Stimulated activated CD8-positive, alpha-beta memory T cell treated with anti-CD3 and anti-CD28 coated beads, Interleukin-15, amount 100 ng/mL, for 1 hour (primary cell): ENCODE results near the gene CHMP1A.

Source experiments
- DNase-seq: peaks from one replicate; pipeline ENCODE4 v3.0.0-alpha.2; 2020; ENCODE audit warnings: low read depth

The CHMP1A gene

DNA sequence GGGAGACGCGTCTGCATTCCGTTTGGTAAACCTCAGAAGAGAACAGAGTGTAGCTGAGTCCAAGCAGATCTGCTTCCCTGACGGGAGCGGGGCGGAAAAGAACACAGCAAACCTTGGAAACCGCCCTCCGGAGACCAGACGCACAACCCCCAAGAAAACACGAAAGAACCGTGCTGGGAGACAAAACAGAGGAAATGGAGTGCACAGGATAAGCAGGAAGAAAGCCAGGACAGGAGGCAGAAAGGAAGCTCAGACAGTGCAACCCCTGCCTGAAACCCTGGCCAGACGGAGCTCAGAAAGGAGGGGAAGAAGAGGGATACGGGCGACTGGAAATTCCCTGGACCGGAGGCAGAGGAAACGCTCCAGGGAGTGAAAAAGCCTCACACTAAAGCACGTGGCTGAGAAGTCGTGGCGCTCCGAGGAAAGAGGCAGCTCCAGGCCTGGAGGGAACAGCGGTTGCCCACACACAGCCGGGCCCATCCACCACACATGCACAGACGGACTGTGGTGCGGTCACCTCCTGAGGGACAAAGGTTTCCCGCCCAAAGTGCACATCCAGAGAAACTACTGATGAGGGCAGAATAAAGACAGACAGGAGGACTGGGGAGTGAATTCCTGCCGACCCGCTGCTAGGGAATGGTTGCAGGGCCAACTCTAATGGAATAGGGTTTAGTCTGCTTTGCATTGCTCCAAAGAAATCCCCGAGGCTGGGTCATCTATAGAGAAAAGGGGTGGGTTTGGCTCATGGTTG lies 33.8 kb downstream of the CHMP1A start:
- DNase-seq: no peak

DNA sequence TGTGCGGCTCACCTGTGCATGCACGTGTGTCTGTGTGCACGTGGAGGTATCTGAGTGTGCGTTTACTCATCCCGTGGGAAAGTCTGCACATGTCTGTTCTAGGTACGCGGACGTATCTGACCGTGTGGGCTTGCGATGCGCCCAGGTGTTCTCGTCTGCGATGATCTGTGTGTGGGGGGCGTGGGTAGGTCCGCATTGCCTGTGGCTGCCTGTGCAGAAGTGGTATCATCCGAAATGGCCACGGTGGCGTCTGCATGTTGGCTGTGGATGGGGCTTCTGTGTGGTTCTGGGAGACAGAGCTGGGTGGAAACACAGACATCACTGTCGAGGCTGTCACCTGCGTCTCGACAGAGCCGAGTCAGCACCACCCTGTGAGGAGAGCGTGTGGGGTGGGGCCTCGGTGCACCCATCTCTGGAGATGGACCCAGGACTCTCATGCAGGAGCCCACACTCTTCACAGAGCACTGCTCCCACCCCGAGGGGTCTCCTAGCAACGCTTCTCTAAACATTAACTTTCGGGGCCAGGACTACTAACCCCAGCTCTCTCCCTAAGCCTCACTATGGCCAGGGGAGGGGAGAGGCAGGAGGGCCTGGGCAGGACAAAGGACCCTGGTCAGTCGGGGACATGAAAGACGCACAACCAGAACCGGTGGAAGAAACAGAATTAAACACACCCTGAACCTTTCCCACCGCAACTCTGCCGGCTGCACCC lies 35.7 kb downstream of the CHMP1A start:
- no peak for DNase-seq

DNA sequence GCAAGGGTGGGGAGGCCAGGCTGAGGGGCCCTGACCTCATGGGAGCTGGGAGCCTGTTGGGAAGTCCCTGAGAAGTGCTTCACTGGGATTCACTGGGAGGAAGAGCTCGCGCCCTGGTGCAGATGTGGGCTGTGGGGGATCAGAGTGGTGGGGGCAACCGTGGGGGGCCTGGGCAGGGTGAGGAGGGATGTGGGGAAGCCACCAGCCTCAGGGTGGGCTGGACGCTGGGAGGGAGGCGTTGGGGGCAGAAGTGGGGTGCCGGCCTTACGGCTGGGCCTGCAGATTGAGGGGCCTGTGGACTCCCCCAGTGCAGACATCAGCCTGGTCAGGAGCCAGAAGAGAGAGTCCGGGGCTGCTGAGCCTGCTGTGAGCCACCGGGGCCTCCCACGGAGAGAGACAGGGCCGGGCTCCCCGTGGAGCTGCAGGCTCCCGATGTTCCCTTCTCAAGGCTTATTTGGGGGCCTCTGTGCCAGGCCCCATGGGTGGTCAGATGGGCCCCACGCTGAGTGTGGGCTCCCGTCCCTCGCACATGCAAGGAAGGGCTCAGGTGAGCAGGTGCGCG lies 36.3 kb downstream of the CHMP1A start:
- no peak for DNase-seq

DNA sequence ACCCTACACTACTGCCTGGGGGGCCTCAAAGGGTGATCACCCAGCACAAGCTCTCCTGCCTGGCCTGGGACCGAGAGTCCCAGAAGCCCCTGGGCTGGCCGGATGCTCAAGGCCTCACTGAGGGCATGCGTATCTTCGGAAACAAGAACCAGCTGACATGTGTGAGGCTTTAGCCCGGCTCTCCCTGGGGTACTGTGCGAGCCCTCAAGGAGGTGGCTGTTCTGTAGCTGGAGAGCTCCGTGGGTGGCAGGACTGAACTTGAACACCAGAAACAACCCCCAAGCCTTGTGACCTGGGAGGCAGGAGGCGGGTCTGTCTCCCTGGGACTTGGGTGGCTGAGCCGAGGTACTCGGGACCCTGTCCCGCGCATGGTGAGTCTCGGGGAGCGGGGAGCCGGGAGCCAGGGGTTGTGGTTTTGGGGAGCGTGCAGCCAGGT lies 37.1 kb downstream of the CHMP1A start:
- DNase-seq: no peak

DNA sequence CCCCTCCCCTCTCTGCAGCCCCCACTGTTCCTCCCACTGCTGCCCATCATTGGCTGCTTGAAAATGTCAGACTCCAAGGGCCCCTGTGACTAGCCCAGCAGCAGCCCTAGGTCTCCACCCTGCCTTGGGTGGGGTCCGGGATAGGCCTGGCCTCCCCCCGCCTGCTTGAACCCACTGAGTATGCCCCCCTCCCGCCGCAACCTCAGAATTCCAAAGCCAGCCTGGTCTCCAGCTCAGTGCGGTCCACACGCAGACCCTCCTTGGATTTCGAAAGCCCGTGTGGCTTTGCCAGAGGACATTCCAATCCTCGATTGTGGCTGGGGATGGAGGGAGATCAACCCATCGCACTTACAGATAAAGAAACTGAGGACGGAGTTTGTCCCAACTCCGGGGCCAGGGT lies 37.7 kb downstream of the CHMP1A start:
- DNase-seq: no peak

DNA sequence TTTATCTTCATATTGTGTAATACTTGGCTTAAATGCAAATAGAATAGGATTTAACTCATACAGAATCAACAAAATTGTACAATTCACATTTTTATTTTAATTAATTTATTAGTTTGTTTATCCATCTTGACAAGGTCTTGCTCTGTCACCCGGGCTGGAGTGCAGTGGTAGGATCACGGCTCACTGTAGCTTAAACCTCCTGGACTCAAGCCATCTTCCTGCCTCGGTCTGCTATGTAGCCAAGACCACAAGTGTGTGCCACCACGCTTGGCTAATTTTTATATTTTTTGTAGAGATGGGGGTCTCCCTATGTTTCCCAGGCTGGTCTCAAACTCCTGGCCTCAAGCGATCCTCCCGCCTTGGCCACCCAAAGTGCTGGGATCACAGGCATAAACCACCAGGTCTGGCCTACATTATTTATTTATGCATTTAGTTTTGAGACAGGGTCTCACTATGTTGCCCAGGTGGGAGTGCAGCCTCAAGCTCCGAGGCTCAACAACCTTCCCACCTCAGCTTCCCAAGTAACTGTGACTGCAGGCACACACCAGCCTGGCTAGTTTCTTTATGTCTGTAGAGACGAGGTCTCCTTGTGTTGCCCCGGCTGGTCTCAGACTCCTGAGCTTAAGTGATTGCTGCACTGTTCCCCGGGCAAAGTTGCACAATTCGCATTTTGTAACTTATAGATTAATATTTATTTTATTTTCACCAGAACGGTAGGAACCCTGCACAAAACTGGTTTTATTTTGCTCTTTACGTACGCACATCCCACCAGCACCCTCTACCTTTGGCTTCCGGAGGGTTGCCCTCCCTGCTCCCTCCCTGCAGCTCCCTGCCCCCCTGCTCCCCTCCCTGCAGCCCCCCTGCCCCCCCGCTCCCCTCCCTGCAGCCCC lies 39.2 kb downstream of the CHMP1A start:
- no peak for DNase-seq

DNA sequence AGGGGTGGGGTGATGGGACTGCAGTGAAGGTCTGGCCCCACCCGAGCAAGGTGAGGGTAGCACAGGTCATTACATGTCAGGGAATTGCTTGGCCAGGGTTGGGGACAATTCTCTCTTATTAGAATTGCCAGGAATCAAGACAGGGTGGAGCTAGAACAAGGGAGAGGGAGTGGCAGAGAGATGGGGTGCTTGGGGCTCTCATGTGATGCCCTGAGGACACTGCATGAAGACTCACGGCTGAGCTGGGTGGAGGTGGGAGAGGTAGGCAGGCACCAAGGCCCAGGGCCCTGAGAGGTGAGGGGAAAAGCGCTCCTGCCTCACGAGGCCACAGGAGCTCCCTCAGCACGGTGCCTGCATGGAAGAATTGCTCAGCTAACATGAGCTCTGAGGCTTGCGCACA lies 40.5 kb downstream of the CHMP1A start:
- no peak for DNase-seq

DNA sequence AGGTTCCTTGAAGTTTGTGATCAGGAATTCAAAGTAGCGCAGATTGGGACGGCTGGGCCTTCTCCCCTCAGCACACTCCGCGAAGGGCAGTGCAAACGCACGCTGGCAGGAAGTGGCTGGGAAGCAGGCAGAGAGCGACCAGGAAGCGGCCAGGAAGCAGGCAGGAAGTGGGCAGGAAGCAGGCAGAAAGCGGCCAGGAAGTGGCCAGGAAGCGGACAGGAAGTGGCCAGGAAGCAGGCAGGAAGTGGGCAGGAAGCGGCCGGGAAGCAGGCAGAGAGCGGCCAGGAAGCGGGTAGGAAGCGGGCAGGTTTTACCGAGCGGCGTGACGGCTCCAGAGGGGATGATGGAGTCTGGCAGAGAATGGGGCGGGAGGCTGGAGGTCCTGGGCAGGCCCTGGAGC lies 40.9 kb downstream of the CHMP1A start:
- no peak for DNase-seq

DNA sequence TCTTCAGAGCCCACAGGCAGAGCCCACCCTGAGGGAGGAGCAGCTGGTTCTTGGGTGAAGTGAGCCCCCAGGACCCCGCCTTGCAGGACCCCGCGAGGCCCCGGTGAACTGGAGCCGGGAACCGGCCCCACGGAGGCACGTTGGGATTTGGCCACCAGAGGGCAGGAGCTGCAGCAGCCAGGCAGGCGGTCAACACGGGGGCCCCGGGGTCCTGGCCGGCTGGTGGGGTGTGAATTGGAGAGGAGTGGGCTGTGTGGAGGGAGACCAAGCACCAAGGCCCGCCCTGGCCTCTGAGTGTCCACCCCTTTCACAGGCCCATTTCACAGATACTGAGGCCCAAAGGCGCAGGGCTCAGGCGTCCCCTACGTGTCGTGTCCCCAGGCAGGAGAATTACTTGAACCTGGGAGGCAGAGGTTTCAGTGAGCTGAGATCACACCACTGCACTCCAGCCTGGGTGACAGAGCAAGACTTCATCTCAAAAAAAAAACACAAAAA lies 41.9 kb downstream of the CHMP1A start:
- DNase-seq: no peak

DNA sequence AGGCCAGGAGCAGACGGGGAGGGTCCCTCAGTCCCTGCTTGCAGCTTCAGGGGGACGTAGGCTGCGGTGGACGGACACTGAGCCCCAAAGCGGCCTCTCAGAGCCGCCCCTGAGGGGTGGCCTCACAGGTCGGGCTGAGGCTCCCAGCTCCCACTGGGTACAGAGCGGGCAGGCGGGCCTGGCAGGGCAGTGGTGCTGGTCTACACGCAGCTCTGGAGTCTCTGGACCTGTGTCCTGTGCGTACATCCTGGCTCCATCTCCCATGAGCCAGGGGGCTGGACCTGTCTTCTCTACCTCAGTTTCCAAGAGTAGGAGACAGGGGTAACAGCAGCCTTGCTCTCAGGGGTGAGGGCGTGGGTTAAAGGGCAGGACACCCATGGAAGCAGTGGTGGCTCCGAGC lies 42.3 kb downstream of the CHMP1A start:
- no peak for DNase-seq

DNA sequence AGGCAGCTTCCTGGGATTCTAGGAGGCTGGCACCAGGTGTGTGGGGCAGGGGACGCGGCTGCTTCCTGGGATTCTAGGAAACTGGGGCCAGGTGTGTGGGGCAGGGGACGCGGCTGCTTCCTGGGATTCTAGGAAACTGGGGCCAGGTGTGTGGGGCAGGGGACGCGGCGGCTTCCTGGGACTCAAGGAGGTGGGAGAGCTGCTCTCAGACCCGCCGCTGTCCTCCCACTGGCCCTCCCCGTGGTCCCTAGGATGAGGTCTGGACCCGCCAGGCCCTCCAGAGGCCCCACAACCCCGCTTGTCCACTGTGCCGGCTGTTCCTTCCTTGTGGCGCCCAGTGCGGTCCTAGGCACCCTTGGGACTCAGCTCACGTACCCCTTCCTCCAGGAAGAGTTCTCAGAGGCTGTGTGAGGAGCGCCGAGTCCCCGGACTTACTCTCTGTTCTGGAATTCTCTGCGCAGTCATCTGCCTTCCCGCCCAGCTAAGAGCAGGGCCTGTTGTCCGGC lies 43.5 kb downstream of the CHMP1A start:
- DNase-seq: no peak

DNA sequence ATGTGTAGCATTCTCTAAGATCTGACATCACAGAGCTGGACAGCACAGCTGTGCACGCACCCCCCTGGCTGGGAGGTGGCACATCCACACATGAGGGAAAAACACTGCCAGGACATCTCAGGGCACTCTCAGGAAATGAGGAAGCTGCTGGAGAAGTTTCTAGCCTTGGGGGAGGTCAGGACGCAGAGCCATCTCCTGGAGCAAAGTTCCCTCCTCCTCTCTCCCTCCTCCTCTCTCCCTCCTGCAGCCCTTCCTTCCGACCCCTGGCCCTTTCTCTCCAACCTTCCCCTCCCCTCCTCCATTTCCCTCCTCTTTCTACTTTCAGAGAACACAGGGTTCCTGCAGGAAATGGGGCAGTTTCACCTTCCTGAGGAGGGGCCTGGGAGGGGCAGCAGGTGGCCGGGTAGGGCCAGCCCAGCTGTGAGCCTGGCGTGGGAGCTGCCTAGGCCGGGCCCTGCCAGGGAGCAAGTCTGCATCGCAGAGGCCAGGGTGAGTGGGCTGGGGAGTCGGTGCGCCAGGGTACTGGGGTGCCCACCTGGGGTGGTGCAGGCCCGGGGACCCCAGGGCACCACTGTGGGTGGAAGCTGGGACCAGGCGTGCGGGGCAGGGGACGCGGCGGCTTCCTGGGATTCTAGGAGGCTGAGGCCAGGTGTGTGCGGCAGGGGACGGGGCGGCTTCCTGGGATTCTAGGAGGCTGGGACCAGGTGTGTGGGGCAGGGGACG lies 44.1 kb downstream of the CHMP1A start, which contains the start of gene DPEP1:
Gene DPEP1, plus strand, starts transcription at position 412 of the 723 bp plus-strand sequence. CDS start 16,769 bp downstream, outside the sequence.
- DNase-seq: no peak

DNA sequence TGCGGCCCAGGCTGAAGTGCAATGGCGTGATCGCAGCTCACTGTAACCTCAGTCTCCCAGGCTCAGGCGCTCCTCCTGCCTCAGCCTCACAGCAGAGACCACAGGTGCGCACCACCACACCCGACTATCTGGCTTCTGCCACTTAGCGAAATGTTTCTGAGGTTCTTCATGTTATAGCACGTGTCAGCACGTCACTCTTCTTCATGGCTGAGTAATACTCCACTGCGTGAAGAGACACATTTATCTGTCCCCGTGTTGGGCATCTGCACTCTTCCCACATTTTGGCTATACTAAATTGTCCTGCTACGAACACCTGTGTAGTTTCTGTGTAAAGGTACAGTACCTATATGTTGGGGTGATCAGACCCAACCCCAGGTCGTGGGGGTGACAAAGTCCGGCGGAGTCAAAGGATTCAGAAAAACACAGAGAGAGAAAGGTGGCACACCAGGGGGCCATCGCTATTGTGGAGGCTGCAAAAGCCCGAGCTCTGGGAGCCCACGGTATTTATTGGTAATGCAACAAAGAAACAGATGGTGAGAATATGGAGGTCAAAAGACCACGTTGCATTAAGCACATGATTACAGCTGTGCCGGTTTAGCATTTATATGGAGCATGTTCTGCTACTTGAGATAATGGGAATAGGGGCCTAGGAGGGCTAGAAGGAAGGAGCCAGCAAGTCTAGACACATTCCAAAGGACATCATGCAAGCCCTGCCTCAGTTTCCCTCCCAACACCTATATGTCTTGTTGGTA lies 44.9 kb downstream of the CHMP1A start:
- no peak for DNase-seq

DNA sequence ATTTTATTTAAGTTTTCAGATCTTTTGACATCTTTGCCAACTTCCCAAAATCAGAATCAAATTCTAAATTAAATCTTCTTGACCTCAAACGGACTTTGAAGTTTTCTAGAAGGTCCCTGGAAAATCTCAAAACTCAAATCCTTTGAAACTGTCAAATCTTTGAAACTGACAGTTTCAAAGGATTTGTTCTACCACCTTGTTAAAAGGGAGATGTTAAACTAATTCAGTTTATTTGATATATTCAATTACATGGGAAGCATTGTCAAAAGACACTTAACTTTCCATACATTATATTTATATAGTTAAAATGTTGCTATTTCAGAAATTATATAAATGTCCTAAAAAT lies 47.4 kb downstream of the CHMP1A start:
- no peak for DNase-seq

DNA sequence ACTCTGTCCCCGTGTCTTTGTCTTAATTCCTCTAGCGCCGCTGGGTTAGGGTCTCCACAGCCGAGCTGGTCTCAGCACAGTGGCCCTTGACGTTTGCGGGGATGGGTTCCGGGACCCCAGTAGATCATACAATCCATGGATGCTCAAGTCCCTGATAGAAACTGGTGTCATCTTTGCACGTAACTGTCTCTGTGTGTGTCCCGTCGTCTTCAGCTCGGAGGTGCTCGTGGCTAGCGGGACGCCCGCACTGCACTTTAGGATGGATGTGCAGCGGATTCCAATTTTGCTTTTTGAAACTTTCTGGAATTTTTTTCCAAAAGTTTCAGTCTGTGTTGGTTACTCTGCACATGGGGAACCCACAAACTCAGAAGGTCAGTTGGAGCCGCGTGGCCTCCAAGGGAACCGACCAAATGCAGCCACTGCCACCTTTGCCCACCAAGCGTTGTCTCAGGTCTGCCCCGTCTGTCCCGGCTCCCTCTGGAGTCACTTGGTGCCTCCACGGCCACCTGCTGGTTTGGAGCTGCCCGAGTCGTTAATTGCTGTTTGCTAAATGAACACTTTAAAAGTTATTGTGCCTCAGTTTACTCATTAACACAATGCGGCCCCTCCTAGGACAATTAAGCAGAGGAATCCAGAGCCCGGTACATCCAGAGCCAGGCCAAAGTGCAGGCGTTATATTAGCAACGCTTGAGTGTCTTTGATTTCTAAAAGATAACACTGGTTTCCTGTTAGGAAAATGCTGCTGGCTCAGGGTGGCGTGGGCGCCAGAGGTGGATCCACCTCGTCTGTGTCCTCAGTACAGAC lies 49.4 kb downstream of the CHMP1A start:
- no peak for DNase-seq

DNA sequence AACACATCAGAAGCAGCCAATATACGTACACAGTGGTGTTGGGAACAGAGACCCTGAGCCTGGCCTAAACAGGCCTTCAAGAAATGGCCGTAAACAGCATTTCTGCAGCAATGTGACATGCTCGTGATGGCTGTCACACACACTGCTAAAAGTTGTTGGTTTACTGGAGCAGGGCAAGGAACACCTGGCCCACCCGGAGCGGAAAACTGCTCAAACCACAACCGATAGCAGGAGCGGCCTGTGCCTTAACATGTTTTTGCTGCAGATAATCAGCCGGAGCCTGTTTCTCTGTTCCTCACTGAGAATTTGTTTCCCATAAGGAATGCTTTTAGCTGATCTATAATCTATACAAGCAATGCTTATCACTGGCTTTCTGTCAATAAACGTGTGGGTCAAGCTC lies 50.1 kb downstream of the CHMP1A start:
- no peak for DNase-seq

DNA sequence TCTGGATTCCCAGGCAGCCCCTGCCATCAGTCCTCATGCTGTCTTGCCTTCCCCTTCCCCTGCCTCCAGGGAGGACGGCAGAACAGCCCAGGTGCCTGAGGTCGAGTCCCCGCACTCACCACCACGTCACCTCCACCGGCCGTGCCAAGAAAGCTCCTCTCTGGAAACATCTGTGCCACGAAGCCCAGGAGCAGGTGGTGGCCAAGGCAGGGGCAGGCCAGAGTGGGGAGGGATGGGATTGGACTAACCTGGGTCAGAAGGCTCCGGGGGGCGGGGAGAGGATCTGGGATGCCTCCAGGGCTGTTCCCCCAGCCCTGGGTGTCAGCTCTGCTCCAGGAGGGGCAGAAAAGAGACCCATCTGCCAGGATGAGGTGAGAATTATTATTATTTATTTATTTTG lies 51.5 kb downstream of the CHMP1A start:
- no peak for DNase-seq

DNA sequence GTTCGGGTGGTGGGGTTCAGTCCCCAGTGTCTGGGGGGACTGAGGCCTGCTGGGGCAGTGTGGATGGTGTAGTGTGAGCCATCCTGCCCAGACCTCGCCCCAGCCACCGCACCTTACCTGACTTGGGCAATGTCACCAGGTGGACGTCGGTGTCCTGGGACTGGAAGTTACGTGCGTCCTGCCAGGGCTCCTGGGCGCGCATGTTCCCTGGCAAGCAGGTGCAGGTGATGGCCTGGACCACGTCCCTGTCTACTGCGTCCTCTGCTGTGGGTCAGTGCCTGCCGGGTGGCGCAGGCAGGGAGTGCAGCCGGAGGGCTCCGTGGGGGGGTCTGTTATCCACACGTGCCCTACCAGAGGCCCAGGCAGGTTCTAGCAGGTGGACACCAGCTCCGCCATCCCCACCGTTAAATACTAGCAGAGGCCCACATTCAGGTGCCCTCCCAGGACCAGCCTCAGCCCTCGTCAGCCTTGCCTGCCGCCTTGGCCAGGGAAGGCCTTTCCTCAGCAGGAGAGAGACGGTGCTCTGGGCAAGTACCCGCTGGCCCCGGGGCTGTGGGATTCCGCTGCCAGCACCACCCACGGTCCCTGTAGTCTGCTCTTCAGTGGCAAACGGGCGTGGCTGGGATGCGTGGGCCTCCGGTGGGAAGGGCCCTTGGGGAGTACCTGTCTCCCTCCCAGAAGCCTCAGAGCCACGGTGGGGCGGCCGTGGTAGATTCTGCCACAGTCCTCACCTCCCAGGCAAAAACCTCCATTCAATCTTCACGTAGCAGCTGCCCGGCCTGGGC lies 52.1 kb downstream of the CHMP1A start:
- no peak for DNase-seq

DNA sequence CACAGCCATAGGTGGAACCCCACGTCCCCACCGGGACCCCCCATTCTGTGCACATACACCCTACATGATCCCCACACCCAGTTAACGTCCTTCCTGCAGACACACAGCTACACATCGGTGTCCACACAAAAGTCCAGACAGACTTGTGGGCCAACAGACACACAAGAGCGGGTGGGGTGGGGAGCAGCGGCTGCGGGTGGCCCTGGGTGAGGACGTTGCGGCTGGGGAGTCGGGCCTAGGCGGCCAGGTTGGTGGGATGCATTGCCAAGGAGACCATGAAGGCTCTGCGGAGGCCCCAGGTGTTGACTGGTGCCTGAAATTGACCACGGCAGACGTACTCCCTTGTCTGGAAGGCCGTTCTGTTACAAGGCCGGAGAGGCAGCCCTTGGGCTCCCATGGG lies 52.7 kb downstream of the CHMP1A start:
- DNase-seq: no peak
